ENCODE results near the gene MRNIP. TPM values are rescaled to one million over a fixed set of nuclear protein-coding genes. Genes with fewer than 3 reads are reported as not detected.

The MRNIP gene
- total RNA-seq, 5 donors from 2014 or later (not counting 1 experiment from before 2014, with no cell fraction given), result 54.1 to 119 (median 112) TPM

- peaks cover 0 to 14% of the 10 kb centered on the region in 2 donors for H3K36me3 ChIP-seq (ENCODE audit: control insufficient read depth in 2 of 2, extremely low read depth in 1 of 2, insufficient read depth in 1 of 2, low read length in 1 of 2)
- POLR2A ChIA-PET, result interaction anchor here in 1 of 2 donors (0.7 kb wide), 1 partner anchor 1668 kb away, joined by 3 read pairs; no protein-coding TSS in a partner anchor
- Mint-ChIP-seq H3K9me3 (no peaks in the 10 kb centered on the region), H3K4me3 (peak overlapping the region; percentile 76 to 94 (median 78)), H3K27me3 (no peaks in the 10 kb centered on the region), H3K4me1 (peaks cover 37 to 47% (median 38%) of the 10 kb centered on the region in 3 donors), H3K36me3 (peaks cover 8% of the 10 kb centered on the region), H3K27ac (peak overlapping the region; percentile 85 to 86)
- H3K4me1 ChIP-seq (ENCODE audit: control insufficient read depth in 1 of 2, extremely low read depth in 1 of 2, insufficient read depth in 2 of 2, low read length in 2 of 2), result peaks cover 7 to 56% of the 10 kb centered on the region in 2 experiments
- H3K4me3 ChIP-seq (ENCODE audit: control insufficient read depth in 1 of 2, extremely low read depth in 1 of 2, low read length in 1 of 2), result peak overlapping the region; percentile 46 to 64
- 100% methylated on average over 4 of the region's 14 CpGs for WGBS (ENCODE audit: insufficient coverage)
- DNase-seq (no peak), ATAC-seq (replicated peaks in 1 of 4) (no peak)
- CTCF ChIA-PET, result no interaction called here
- no peaks in the 10 kb centered on the region for H3K9me3 ChIP-seq
- peak overlapping the region; percentile 79 for H3K27ac ChIP-seq (ENCODE audit: low read length)
- peaks cover 0 to 21% of the 10 kb centered on the region in 2 experiments for H3K27me3 ChIP-seq (replicated peaks in 1 of 2; ENCODE audit: control insufficient read depth in 2 of 2, extremely low read depth in 1 of 2, insufficient read depth in 2 of 2, low read length in 1 of 2)
Measured at GRCh38 chr5:179817890-179818745, 40.5 kb downstream of the MRNIP start.

GRCh38 chr5:179817470-179817840, 41.2 kb downstream of the MRNIP start:
- H3K9me3 Mint-ChIP-seq, result no peaks in the 10 kb centered on the region
- Histone ChIP-seq H3K36me3 (ENCODE audit: control insufficient read depth in 2 of 2, extremely low read depth in 1 of 2, insufficient read depth in 1 of 2, low read length in 1 of 2) (peaks cover 0 to 10% of the 10 kb centered on the region in 2 donors), H3K27me3 (replicated peaks in 1 of 2; ENCODE audit: control insufficient read depth in 2 of 2, extremely low read depth in 1 of 2, insufficient read depth in 2 of 2, low read length in 1 of 2) (peaks cover 0 to 21% of the 10 kb centered on the region in 2 experiments), H3K4me1 (ENCODE audit: control insufficient read depth in 1 of 2, extremely low read depth in 1 of 2, insufficient read depth in 2 of 2, low read length in 2 of 2) (peaks cover 5 to 49% of the 10 kb centered on the region in 2 experiments), H3K4me3 (ENCODE audit: control insufficient read depth in 1 of 2, extremely low read depth in 1 of 2, low read length in 1 of 2) (peak overlapping the region in 1 of 2 donors; percentile 25), H3K9me3 (no peaks in the 10 kb centered on the region), H3K27ac (ENCODE audit: low read length) (no peak overlapping the region)
- no peak for ATAC-seq (replicated peaks in 1 of 4)
- peak overlapping the region; percentile 13 to 94 (median 76) for H3K4me3 Mint-ChIP-seq
- ChIA-PET POLR2A (no interaction called here), CTCF (no interaction called here)
- H3K4me1 Mint-ChIP-seq, result peaks cover 31 to 40% (median 31%) of the 10 kb centered on the region in 3 donors
- no peak overlapping the region for H3K27ac Mint-ChIP-seq
- no peak for DNase-seq
- WGBS (ENCODE audit: insufficient coverage), result 86% methylated on average over 5 of the region's 8 CpGs
- H3K27me3 Mint-ChIP-seq, result no peaks in the 10 kb centered on the region
- peaks cover 9% of the 10 kb centered on the region for H3K36me3 Mint-ChIP-seq

GRCh38 chr5:179816796-179817469, 41.7 kb downstream of the MRNIP start:
- ChIA-PET CTCF (no interaction called here), POLR2A (no interaction called here)
- ATAC-seq (replicated peaks in 1 of 4), result no peak
- H3K27ac ChIP-seq (ENCODE audit: low read length), result no peak overlapping the region
- H3K4me3 Mint-ChIP-seq, result peak overlapping the region in 2 of 3 donors; percentile 76 to 94
- 6% methylated on average over 55 of the region's 72 CpGs for WGBS (ENCODE audit: insufficient coverage)
- no peaks in the 10 kb centered on the region for H3K27me3 Mint-ChIP-seq
- peaks cover 3 to 45% of the 10 kb centered on the region in 2 experiments for H3K4me1 ChIP-seq (ENCODE audit: control insufficient read depth in 1 of 2, extremely low read depth in 1 of 2, insufficient read depth in 2 of 2, low read length in 2 of 2)
- no peak for DNase-seq
- H3K9me3 Mint-ChIP-seq, result no peaks in the 10 kb centered on the region
- H3K36me3 ChIP-seq (ENCODE audit: control insufficient read depth in 2 of 2, extremely low read depth in 1 of 2, insufficient read depth in 1 of 2, low read length in 1 of 2), result peaks cover 0 to 10% of the 10 kb centered on the region in 2 donors
- no peak overlapping the region for H3K27ac Mint-ChIP-seq
- H3K27me3 ChIP-seq (replicated peaks in 1 of 2; ENCODE audit: control insufficient read depth in 2 of 2, extremely low read depth in 1 of 2, insufficient read depth in 2 of 2, low read length in 1 of 2), result peaks cover 0 to 21% of the 10 kb centered on the region in 2 experiments
- peaks cover 9% of the 10 kb centered on the region for H3K36me3 Mint-ChIP-seq
- H3K4me3 ChIP-seq (ENCODE audit: control insufficient read depth in 1 of 2, extremely low read depth in 1 of 2, low read length in 1 of 2), result peak overlapping the region in 1 of 2 donors; percentile 25
- no peaks in the 10 kb centered on the region for H3K9me3 ChIP-seq
- H3K4me1 Mint-ChIP-seq, result peaks cover 26 to 35% (median 26%) of the 10 kb centered on the region in 3 donors

GRCh38 chr5:179816401-179816795, 42.2 kb downstream of the MRNIP start:
- no peak overlapping the region for H3K27ac Mint-ChIP-seq
- peaks cover 0 to 10% of the 10 kb centered on the region in 2 donors for H3K36me3 ChIP-seq (ENCODE audit: control insufficient read depth in 2 of 2, extremely low read depth in 1 of 2, insufficient read depth in 1 of 2, low read length in 1 of 2)
- H3K27me3 Mint-ChIP-seq, result no peaks in the 10 kb centered on the region
- whole genome bisulfite sequencing (ENCODE audit: insufficient coverage), result 89% methylated on average over 17 of the region's 23 CpGs
- H3K36me3 Mint-ChIP-seq, result peaks cover 9% of the 10 kb centered on the region
- H3K4me3 ChIP-seq (ENCODE audit: control insufficient read depth in 1 of 2, extremely low read depth in 1 of 2, low read length in 1 of 2), result no peak overlapping the region
- ATAC-seq (replicated peaks in 1 of 4) (no peak), DNase-seq (no peak)
- H3K9me3 ChIP-seq, result no peaks in the 10 kb centered on the region
- H3K4me1 ChIP-seq (ENCODE audit: control insufficient read depth in 1 of 2, extremely low read depth in 1 of 2, insufficient read depth in 2 of 2, low read length in 2 of 2), result peaks cover 3 to 40% of the 10 kb centered on the region in 2 experiments
- no peak overlapping the region for H3K27ac ChIP-seq (ENCODE audit: low read length)
- peaks cover 21 to 30% (median 24%) of the 10 kb centered on the region in 3 donors for H3K4me1 Mint-ChIP-seq
- CTCF ChIA-PET, result no interaction called here
- no peaks in the 10 kb centered on the region for H3K9me3 Mint-ChIP-seq
- peaks cover 0 to 21% of the 10 kb centered on the region in 2 experiments for H3K27me3 ChIP-seq (replicated peaks in 1 of 2; ENCODE audit: control insufficient read depth in 2 of 2, extremely low read depth in 1 of 2, insufficient read depth in 2 of 2, low read length in 1 of 2)
- POLR2A ChIA-PET, result no interaction called here
- peak overlapping the region in 1 of 3 donors; percentile 21 for H3K4me3 Mint-ChIP-seq

GRCh38 chr5:179815491-179816249, 42.9 kb downstream of the MRNIP start:
- CTCF ChIA-PET, result no interaction called here
- H3K27ac Mint-ChIP-seq, result peak overlapping the region in 1 of 2 donors; percentile 25

GRCh38 chr5:179814090-179814489, 44.5 kb downstream of the MRNIP start:
- H3K36me3 Mint-ChIP-seq, result peaks cover 9% of the 10 kb centered on the region
- no peaks in the 10 kb centered on the region for H3K9me3 Mint-ChIP-seq
- Histone ChIP-seq H3K27ac (ENCODE audit: low read length) (no peak overlapping the region), H3K4me3 (ENCODE audit: control insufficient read depth in 1 of 2, extremely low read depth in 1 of 2, low read length in 1 of 2) (no peak overlapping the region), H3K4me1 (ENCODE audit: control insufficient read depth in 1 of 2, extremely low read depth in 1 of 2, insufficient read depth in 2 of 2, low read length in 2 of 2) (peaks cover 0 to 25% of the 10 kb centered on the region in 2 experiments), H3K27me3 (replicated peaks in 1 of 2; ENCODE audit: control insufficient read depth in 2 of 2, extremely low read depth in 1 of 2, insufficient read depth in 2 of 2, low read length in 1 of 2) (peaks cover 0 to 21% of the 10 kb centered on the region in 2 experiments), H3K36me3 (ENCODE audit: control insufficient read depth in 2 of 2, extremely low read depth in 1 of 2, insufficient read depth in 1 of 2, low read length in 1 of 2) (peaks cover 0 to 10% of the 10 kb centered on the region in 2 donors), H3K9me3 (no peaks in the 10 kb centered on the region)
- ATAC-seq (replicated peaks in 1 of 4), result no peak
- no CpG with 5 or more reads among the region's 3 CpGs for WGBS (ENCODE audit: insufficient coverage)
- ChIA-PET POLR2A (no interaction called here), CTCF (interaction anchor here in 1 of 2 donors (0.5 to 1.3 kb wide), 2 partner anchors 18 to 51 kb away, joined by 3 read pairs; no protein-coding TSS in a partner anchor)
- no peak overlapping the region for H3K27ac Mint-ChIP-seq
- no peak overlapping the region for H3K4me3 Mint-ChIP-seq
- peaks cover 10 to 20% (median 17%) of the 10 kb centered on the region in 3 donors for H3K4me1 Mint-ChIP-seq
- H3K27me3 Mint-ChIP-seq, result no peaks in the 10 kb centered on the region
- no peak for DNase-seq

More at GRCh38 chr5:179815491-179816249, 42.9 kb downstream of the MRNIP start:
- peaks cover 20 to 29% (median 24%) of the 10 kb centered on the region in 3 donors for H3K4me1 Mint-ChIP-seq
- H3K9me3 Mint-ChIP-seq, result no peaks in the 10 kb centered on the region
- Histone ChIP-seq H3K4me3 (ENCODE audit: control insufficient read depth in 1 of 2, extremely low read depth in 1 of 2, low read length in 1 of 2) (no peak overlapping the region), H3K36me3 (ENCODE audit: control insufficient read depth in 2 of 2, extremely low read depth in 1 of 2, insufficient read depth in 1 of 2, low read length in 1 of 2) (peaks cover 0 to 10% of the 10 kb centered on the region in 2 donors), H3K4me1 (ENCODE audit: control insufficient read depth in 1 of 2, extremely low read depth in 1 of 2, insufficient read depth in 2 of 2, low read length in 2 of 2) (peaks cover 3 to 40% of the 10 kb centered on the region in 2 experiments), H3K9me3 (no peaks in the 10 kb centered on the region), H3K27ac (ENCODE audit: low read length) (no peak overlapping the region), H3K27me3 (replicated peaks in 1 of 2; ENCODE audit: control insufficient read depth in 2 of 2, extremely low read depth in 1 of 2, insufficient read depth in 2 of 2, low read length in 1 of 2) (peaks cover 0 to 21% of the 10 kb centered on the region in 2 experiments)
- peaks cover 9% of the 10 kb centered on the region for H3K36me3 Mint-ChIP-seq
- DNase-seq (no peak), ATAC-seq (replicated peaks in 1 of 4) (no peak)
- H3K4me3 Mint-ChIP-seq, result peak overlapping the region in 1 of 3 donors; percentile 56
- WGBS (ENCODE audit: insufficient coverage), result 93% methylated on average over 18 of the region's 21 CpGs
- H3K27me3 Mint-ChIP-seq, result no peaks in the 10 kb centered on the region
- POLR2A ChIA-PET, result no interaction called here

All from T-cell (primary cell).